Epithelial cell of proximal tubule (primary cell): ENCODE results near the gene KANK3. TPM values are rescaled to one million over a fixed set of nuclear protein-coding genes. Genes with fewer than 3 reads are reported as not detected.
"Not testable (repeated sequence)": the region's sequence is repeated elsewhere in the genome, so short reads cannot be mapped to it uniquely, and the experiment has no call there.

Source experiments
- DNase-seq: peaks from one replicate; pipeline ENCODE4 v3.0.0-alpha.2; 2011; ENCODE audit warnings: low read depth
- H3K4me3 ChIP-seq: 2 replicates; pipeline ENCODE4 v1.5.1; 2011; ENCODE audit warnings: low read depth, mild to moderate bottlenecking, low read length
- total RNA-seq: library from RNA; depleted of rRNA; stranded (reverse); fragments of >200 nt; gene quantifications from 2 replicates; pipeline ENCODE4 v1.2.3, GENCODE V29; 2015
- TF ChIP-seq, protein P1 (sequence below): conservative IDR thresholded peaks from 2 replicates; pipeline ENCODE4 v1.5.1; 2012; ENCODE audit warnings: low read depth, mild to moderate bottlenecking, low read length

KANK3 gene
- total RNA-seq, 1 donor from 2014 or later, result 2.2 TPM

DNA sequence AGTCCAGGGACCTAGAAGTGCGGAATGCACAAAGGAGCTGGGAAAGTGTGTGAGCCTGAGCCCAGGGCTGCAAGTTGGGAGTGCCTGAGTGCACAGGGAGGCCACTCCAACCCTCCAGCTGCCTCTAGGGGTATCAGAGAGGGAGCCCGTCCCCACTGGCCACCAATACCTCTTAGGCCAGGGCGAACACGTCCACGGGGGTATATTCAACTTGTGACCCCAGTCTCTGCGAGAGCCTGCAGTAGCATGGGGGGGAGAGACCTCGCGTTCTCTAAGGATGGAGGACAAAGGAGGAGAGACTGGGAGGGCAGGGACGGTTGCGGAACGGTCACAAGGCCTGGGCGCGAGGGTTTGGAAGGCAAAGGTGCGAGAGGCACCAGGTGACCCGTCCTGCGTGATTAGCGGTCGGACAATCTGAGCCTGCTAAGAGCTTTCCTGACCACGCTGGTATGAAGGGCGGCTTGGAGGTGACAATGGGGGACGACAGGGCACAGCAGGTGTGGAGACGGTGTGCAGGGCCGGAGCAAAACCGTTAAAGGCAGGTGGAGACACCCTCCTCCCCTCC, 35.6 kb downstream of the KANK3 start:
- H3K4me3 ChIP-seq, result peak overlapping the region; percentile 72
- TF ChIP-seq, protein P1, sequence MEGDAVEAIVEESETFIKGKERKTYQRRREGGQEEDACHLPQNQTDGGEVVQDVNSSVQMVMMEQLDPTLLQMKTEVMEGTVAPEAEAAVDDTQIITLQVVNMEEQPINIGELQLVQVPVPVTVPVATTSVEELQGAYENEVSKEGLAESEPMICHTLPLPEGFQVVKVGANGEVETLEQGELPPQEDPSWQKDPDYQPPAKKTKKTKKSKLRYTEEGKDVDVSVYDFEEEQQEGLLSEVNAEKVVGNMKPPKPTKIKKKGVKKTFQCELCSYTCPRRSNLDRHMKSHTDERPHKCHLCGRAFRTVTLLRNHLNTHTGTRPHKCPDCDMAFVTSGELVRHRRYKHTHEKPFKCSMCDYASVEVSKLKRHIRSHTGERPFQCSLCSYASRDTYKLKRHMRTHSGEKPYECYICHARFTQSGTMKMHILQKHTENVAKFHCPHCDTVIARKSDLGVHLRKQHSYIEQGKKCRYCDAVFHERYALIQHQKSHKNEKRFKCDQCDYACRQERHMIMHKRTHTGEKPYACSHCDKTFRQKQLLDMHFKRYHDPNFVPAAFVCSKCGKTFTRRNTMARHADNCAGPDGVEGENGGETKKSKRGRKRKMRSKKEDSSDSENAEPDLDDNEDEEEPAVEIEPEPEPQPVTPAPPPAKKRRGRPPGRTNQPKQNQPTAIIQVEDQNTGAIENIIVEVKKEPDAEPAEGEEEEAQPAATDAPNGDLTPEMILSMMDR, result no peak
- no peak for DNase-seq

DNA sequence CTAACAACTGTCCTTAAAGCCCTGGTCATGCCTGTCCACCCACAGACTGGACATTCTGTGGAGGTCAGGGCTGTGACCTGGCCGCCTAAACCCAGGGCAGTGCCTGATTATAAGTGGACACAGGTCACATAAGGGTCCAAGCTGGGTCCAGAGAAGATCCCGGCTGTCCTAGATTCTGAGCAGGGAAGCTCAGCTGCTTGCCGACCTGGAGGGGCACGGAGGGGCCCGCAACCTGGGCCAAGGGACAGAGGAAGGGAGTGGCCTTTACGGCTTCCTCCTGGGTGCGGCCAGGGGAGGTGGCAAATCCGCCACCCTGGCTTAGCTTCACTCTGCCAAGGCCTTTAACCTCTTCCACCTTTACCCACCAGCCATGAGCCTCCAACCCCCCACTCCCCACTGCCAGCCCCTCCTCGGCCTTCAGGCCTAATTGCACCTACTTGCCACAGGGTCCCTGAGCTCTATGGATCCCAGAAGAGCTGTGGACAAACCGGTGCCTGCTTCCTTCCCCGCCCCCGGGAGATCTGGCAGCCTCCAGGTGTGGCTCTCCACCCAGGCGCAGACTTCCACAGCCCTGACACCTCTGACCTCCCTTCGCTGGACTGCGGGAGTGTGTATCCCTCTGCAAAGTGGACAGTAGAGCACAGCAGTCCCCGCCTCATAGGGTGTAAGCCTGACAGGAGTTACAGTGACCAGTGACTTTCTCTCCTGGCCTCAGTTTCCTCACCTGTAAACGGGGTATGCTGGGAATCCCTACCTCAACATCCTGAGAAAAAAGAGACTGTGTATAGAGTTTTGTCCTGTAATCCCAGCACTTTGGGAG, 36.6 kb downstream of the KANK3 start:
- TF ChIP-seq, protein P1, result no peak
- no peak overlapping the region for H3K4me3 ChIP-seq
- DNase-seq, result no peak

DNA sequence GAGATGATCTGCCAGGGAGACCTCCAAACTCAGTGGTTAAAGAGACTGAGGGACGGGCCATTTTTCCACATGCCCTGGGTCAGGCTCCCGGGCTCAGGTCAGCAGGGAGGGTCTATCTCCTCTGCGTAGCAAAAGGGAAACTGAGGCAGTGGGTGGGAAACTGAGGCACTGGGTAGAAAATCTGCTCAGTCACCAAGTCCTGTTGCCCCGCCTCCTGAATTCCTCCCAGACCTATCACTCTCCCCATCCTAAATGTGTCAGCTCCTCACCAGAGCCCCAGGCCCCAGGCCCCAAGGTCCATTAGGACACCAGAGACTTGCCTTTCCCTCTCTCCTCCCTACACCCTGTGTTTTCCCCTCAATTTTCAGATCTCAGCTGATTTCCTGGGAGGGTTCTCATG, 37.3 kb downstream of the KANK3 start:
- DNase-seq, result no peak
- H3K4me3 ChIP-seq, result no peak overlapping the region
- TF ChIP-seq, protein P1, result no peak

DNA sequence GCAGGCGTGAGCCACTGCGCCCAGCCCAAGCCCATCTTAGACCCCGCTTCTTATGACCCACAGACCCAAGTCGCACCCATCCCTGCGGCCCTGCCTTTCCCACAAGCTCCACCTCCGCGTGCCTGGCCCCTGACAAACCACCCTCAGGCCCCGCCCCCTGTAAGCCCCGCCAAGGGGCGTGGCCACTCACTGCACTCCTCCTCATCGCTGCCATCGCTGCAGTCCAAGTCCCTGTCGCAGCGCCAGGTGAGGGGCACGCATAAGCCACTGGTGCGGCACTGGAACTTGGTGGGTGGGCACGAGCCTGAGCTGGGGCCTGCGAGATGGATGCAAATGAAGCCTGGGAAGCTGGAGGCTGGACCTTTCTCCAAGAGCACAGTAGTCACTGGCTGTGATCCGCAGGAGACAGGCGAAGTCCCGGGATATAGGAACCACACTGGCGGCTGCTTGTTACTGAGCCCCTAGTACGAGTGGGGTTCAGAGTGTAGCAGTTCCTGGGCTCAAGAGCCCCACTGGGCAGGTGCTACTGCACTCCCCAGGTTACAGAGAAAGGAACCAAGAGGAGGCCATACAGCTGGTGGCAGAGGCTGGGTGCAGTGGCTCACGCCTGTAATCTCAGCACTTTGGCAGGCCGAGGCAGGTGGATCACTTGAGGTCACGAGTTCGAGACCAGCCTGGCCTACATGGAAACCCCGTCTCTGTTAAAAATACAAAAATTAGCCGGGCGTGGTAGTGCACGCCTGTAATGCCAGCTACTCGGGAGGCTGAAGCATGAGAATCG, 38.0 kb downstream of the KANK3 start:
- TF ChIP-seq, protein P1, result no peak
- H3K4me3 ChIP-seq, result no peak overlapping the region
- no peak for DNase-seq

DNA sequence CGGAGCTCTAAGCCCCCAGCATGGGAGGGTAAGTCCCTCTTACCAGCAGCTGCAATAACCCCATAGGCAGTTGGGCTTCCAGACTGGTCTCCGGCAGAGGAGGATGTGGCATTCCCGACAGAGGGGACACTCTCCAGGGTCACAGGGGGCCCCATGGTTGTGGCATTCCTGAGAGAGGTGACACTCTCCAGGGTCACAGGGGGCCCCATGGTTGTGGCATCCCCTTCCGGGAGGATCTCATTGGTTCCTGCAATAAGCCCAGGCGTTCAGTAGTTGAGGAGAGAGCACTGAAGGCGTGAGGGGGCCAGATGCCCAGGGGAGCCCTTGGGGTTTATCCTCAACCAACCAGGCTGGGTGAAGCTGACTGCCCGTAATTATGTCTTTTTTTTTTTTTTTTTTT, 40.3 kb downstream of the KANK3 start:
- H3K4me3 ChIP-seq, result no peak overlapping the region
- TF ChIP-seq, protein P1, result no peak
- DNase-seq, result no peak

DNA sequence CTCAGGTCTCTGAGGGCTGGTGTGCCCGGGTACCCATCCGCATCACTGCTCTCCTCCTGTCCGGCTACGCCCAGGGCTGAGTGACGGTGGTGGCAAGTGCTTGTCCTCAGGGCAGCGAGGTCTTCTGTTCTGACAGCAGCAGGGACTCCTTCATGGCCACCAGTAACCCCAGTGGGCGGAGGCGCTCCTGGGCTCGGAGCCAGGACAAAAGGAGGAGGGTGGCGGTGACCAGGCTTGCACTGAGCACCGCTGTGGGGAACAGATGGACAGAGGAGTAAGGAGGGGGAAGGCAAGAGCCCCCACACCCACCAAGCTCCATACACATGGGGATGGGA, 40.7 kb downstream of the KANK3 start:
- H3K4me3 ChIP-seq, result no peak overlapping the region
- DNase-seq, result no peak
- TF ChIP-seq, protein P1, result no peak

DNA sequence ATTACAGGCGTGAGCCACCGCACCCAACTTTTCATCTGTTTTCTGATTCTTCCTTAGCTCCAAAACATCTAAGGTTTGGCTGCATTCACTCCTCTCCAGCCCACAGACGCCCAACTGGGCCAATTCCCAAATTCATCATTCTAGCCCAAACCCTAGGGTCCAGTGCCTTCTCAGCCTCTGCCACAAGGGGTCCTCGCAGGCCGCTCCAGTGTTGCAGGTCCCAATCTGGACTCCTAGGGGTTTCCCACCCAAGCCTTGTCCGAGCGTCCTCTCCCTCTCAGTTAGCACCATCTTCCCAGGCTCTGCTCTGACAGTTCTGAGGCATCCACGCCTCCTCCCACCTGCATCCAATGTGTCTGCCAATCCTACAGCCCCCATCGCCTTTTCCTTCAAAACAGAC, 51.7 kb downstream of the KANK3 start:
- H3K4me3 ChIP-seq, DNase-seq: not testable (repeated sequence)

DNA sequence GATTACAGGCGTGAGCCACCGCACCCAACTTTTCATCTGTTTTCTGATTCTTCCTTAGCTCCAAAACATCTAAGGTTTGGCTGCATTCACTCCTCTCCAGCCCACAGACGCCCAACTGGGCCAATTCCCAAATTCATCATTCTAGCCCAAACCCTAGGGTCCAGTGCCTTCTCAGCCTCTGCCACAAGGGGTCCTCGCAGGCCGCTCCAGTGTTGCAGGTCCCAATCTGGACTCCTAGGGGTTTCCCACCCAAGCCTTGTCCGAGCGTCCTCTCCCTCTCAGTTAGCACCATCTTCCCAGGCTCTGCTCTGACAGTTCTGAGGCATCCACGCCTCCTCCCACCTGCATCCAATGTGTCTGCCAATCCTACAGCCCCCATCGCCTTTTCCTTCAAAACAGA, 66.6 kb downstream of the KANK3 start:
- not testable (repeated sequence) for H3K4me3 ChIP-seq, DNase-seq
